GM12801 (cell line): Measurements from ENCODE around the gene RGS6.

ENCODE experiments used
- CTCF ChIP-seq: IDR thresholded peaks from one replicate; pipeline ENCODE4 v1.5.1; 2011; ENCODE audit warnings: control low read depth; ENCODE audit not compliant: insufficient read length; ENCODE audit errors: extremely low read depth

RGS6 gene

GRCh38 chr14:72540836-72541235, 608.6 kb downstream of the RGS6 start:
- no peak for TF ChIP-seq CTCF

GRCh38 chr14:72541546-72541945, 609.3 kb downstream of the RGS6 start:
- TF ChIP-seq CTCF = no peak

GRCh38 chr14:72543341-72543740, 611.1 kb downstream of the RGS6 start:
- no peak for TF ChIP-seq CTCF

- TF ChIP-seq CTCF = no peak
Measured at GRCh38 chr14:72544615-72545387, 612.6 kb downstream of the RGS6 start.

GRCh38 chr14:72545411-72546311, 613.4 kb downstream of the RGS6 start:
- TF ChIP-seq CTCF = no peak

- TF ChIP-seq CTCF = no peak
Measured at GRCh38 chr14:72546344-72547016, 614.3 kb downstream of the RGS6 start.

- no peak for TF ChIP-seq CTCF
Measured at GRCh38 chr14:72547999-72548398, 615.8 kb downstream of the RGS6 start.
